SK-N-DZ (cell line): ENCODE data around the gene ADPRHL1.

Experiments used
- DNase-seq: peaks from one replicate; pipeline ENCODE4 v3.0.0-alpha.2; 2015; ENCODE audit warnings: low spot score

ADPRHL1 gene

DNA sequence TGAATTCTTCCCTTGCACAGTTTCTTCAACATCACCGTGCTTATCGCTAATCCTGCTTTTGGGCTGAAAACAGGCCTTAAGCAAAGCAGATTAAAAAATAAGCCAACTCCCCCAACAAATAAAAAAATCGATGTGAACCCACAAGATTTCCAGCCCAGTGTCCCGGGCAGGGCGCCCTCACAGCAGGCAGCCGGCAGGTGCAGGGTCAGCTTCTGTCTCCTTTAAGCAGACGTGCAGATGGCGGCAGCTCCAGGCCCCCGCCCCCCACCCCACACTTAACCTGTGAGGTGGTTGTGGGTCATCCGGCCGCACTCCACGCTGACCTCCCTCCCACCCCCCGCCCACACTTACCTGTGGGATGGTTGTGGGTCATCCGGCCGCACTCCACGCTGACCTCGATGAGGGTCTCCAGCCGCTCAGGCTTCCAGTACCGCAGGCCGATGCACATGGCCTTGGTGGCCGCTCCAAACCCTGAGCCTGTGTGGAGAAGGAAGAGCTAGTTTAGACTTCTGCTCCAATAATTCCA lies 19.8 kb downstream of the ADPRHL1 start:
- no peak for DNase-seq

DNA sequence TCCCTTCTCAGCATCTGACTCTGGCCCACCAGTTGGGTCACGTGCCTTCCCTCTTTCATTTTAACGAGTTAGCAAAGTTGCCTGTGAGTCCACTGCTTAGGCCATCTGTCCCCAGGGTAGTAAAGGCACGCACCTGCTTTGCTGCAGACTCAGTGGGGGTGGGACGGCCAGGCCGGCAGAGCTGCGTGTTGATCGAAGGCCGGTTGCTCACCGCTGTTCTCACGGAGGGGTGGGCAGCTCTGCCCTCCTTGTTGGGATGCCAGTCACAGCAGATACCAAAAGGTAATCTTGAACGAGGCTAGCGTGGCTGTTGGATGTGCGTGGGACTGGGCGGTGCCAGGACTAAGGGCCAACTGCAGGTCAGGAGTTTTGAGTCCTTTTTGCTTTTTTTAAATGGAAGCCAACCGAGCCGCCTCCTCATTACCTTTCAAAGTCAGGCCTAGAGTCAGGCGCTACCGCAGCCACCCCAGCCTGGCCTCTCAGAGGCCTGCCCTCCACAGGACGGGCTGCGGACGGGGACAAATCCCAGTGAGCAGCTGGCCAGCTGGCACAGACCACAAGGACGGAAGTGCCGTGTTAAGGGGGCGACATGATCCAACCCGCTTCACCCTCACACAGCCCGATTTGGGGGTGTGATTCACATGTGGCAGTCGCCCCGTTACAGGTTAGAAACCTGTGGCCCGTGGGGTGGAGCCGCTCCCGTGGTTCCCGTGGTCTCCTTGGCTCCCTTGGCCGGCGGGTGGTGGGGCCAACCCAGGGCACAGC lies 20.6 kb downstream of the ADPRHL1 start:
- DNase-seq, result no peak

DNA sequence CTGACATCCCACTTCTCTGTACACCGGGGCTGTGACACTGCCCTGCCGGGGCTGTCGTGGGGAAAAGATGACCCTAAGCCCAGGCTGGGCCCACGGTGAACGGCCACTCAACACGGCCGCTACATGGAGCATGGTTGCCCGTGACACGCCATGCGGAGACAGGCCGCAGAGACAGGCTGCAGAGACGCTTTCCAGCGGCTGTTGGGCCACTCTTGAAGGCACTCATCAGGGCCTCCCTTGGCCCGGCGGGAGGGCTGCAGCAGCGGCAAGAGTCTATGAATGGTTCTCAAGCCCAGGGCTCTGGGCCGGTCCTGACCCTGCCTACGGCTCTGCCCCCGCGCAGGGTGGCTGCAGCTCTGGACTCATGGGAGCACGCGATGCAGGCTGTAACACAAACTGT lies 22.1 kb downstream of the ADPRHL1 start:
- no peak for DNase-seq

- no peak for DNase-seq
These were observed 22.7 kb downstream of the ADPRHL1 start for GRCh38 chr13:113430378-113431110.

GRCh38 chr13:113429608-113429985 lies 23.7 kb downstream of the ADPRHL1 start:
- DNase-seq, result no peak

- DNase-seq, result no peak
These were observed 24.2 kb downstream of the ADPRHL1 start for GRCh38 chr13:113428871-113429607.

GRCh38 chr13:113428469-113428865 lies 24.8 kb downstream of the ADPRHL1 start:
- DNase-seq, result no peak

DNA sequence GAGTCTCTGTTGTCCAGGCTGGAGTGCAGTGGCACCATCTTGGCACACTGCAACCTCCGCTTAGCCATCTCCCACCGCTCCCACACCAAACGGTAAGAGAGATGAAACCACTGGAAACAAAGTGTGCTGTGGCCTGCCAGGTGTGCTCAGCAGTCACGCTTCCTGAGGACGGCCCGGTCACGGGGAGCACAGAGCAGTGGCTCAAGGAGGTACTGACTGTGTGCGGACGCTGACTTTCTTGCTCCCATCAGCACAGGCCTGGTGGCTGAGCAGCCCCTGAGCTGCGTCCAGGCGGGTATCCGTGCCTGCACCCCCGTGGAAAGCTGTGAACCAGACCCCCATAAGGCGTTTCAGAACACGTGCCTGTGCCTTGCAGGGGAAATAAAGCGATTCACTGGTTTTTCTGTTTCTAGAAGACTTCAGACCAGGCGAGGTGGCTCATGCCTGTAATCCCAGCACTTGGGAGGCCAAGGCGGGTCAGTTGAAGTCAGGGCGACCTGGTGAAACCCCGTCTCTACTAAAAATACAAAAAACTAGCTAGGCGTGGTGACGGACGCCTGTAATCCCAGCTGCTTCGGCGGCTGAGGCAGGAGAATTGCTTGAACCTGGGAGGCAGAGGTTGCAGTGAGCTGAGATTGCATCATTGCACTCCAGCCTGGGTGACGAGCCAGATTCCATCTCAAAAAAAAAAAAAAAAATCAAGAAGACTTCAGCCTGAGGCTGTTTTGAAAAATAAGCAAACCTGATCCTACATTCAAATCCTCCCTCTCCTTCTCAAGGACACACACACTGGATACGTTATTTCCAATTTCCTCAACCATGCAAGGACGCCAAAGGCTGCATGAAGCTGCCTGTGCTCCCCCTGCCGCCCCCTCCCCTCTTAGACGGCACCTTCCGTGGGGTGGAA lies 25.5 kb downstream of the ADPRHL1 start:
- DNase-seq, result no peak

GRCh38 chr13:113426591-113426986 lies 26.7 kb downstream of the ADPRHL1 start:
- DNase-seq, result no peak

DNA sequence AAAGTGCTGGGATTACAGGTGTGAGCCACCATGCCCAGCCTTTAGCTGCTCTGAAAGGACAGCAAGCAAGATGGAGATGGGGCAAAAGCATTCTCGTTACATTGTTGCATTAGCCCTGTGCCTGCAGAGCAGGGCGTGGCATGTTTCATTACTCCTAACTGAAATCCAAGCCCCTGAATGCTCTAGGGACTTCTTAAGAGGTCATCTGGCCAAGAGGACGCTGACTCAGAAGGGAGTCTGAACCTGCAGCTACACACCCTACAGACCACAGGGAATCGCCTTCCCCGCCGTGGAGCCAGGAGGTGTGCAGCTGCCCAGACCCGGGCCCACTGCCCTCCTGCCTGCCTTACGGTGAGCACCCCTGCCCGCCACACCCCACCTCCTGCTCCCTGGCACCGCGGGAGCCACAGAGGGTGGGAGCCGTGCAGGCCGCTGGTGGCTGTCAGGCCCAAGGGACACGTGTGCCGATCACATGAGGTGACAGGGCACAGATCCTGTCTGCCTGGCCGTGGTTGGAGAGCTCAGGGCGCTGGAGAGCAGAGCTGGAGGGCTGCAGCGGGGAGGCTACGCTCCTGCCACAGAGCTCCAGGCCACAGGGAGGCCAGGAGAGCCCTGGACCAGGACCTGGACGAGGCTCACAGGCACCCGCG lies 27.2 kb downstream of the ADPRHL1 start:
- no peak for DNase-seq

DNA sequence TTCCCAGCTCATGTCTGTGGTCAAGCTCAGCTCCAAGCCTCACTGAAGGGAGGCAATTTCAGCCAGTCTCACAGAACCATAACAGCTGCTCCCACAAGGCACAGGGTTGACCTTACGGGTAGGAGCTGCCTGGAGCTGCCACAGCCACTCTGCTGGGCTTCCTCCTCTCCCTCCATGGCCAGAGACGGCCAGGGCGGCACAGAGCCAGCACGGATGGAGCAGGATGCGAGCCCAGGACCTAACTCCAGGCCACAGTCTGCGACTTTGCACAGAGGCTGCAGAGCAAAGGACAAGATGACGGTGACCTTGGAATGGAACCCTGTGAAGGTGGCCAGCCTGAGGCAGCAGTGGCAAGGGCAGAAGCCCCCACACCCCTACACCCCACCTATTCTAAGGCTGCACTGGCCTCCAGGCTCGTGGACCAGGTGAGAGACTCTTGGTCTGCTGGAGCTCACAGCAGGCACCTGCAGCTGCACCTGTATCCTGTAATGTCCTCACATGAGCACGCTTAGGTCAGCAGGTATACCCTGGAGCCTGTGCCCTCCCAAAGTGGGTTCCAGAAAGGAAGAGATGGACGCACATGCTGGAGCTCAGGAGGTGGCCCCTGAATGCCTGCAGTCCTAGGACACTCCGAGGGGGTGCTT lies 29.6 kb downstream of the ADPRHL1 start:
- DNase-seq, result no peak

- no peak for DNase-seq
These were observed 30.3 kb downstream of the ADPRHL1 start for GRCh38 chr13:113422807-113423519.

- DNase-seq, result no peak
These were observed 31.5 kb downstream of the ADPRHL1 start for GRCh38 chr13:113421673-113422270.

DNA sequence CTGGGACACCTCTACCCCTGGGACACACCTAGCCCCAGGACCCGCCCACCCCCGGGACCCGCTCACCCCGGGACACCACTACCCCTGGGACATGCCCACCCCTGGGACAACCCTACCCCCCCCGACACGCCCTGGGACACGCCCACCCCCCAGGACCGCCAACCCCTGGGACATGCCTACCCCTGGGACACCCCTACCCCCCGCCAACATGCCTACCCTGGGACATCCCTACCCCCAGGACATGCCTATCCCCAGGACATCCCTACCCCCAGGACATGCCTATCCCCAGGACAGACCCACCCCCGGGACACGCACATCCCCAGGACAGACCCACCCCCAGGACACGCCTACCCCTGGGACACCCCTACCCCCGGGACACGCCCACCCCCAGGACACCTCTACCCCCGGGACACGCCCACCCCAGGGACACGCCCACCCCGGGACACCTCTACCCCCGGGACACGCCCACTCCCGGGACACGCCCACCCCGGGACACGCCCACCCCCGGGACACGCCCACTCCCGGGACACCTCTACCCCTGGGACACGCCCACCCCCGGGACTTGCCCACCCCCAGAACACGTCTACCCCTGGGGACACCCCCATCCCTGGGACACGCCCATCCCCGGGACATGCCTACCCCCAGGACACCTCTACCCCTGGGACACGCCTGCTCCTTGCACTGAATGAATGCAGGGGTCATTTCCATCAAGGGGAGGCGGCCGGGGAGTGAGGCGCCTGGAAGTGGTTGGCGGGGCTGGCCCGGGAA lies 32.3 kb downstream of the ADPRHL1 start:
- no peak for DNase-seq

- no peak for DNase-seq
These were observed 33.1 kb downstream of the ADPRHL1 start for GRCh38 chr13:113420232-113420631.

- DNase-seq, result no peak
These were observed 33.6 kb downstream of the ADPRHL1 start for GRCh38 chr13:113419531-113420193.

DNA sequence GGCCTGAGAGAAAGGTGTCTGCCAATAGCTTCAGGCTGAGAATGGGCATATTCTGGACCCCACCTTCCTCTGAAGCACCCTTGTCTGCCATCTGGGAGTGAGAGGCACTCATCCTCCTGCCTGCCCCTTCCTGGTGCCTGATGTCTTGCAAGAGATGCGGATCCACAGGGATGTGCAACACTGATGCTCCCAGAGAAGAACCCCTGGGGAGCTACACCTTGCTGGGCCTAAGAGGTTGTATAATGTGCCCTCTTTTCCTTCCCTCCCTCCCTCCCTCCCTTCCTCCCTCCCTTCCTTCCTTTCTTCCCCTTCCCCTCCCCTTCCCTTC lies 34.6 kb downstream of the ADPRHL1 start:
- DNase-seq, result no peak
